ENCODE results near the gene VTCN1. TPM values are rescaled to one million over a fixed set of nuclear protein-coding genes. Genes with fewer than 3 reads are reported as not detected.

VTCN1 gene
- polyA plus RNA-seq, 6 donors from 2014 or later, result not detected

Other genes with a start within 250 kb of the VTCN1 start
- under 1 TPM in 3 of 6 donors, not detected in 3; 0.09 to 0.86 (median 0.14) TPM for gene CD101, start 209.2 kb downstream of the VTCN1 start, polyA plus RNA-seq (ENCODE audit: low read depth in 6 of 6)
- gene TTF2, start 150.6 kb downstream of the VTCN1 start, polyA plus RNA-seq (ENCODE audit: low read depth in 6 of 6), result 10 to 100 TPM in 3 of 6 donors, 1 to 10 TPM in 3; 2.9 to 14.3 (median 10.9) TPM
- gene TRIM45, start 89.2 kb downstream of the VTCN1 start, polyA plus RNA-seq (ENCODE audit: low read depth in 6 of 6), result under 1 TPM in 2 of 6 donors, not detected in 4; 0.17 to 0.31 TPM
- gene MAN1A2, start 156.5 kb upstream of the VTCN1 start, polyA plus RNA-seq (ENCODE audit: low read depth in 6 of 6), result 10 to 100 TPM in 5 of 6 donors, 1 to 10 TPM in 1; 8.3 to 26.6 (median 21.5) TPM

Measured in naive B cell (primary cell).